H1 (cell line): ENCODE results near the gene RHOU. TPM values are rescaled to one million over a fixed set of nuclear protein-coding genes. Genes with fewer than 3 reads are reported as not detected.

Source experiments
- EZH2 ChIP-seq: fragments of 200-600 bp; sonication (generic); IDR thresholded peaks from 2 replicates; pipeline ENCODE4 v1.7.1; 2012; ENCODE audit warnings: low read depth, mild to moderate bottlenecking, moderate library complexity, low read length, inconsistent platforms; ENCODE audit not compliant: severe bottlenecking
- RXRA ChIP-seq: IDR thresholded peaks from 2 replicates; pipeline ENCODE4 v1.6.1; 2011; ENCODE audit warnings: low read depth, mild to moderate bottlenecking, low read length, moderate library complexity; ENCODE audit not compliant: insufficient read depth
- SAP30 ChIP-seq: fragments of 300-600 bp; sonication (generic); IDR thresholded peaks from 2 replicates; pipeline ENCODE4 v1.7.1; 2012; ENCODE audit warnings: low read length, moderate library complexity, mild to moderate bottlenecking, inconsistent platforms; ENCODE audit not compliant: insufficient read depth, insufficient replicate concordance
- polyA plus RNA-seq, 7 experiments: library from polyadenylated mRNA; depleted of rRNA in 3 of 7; stranded (reverse) in 5 of 7; unstranded in 2 of 7; fragments of >200 nt in 5 of 7; fragments of 200-250 nt in 2 of 7; gene quantifications; 1 replicate in 5 of 7; 2 replicates in 1 of 7; 4 replicates in 1 of 7; pipeline versions ENCODE4 v1.2.1 to v1.2.3, GENCODE V29; 2011 to 2013; ENCODE audit warnings: missing spikeins in 2 of 7, mixed read lengths in 2 of 7
- total RNA-seq: library from RNA; stranded (reverse); fragmentation: NEBNext Ultra II Directional; extraction: Animal tissue kit (Norgen Biotek cat#: 25700); gene quantifications from 2 replicates; pipeline ENCODE4 v1.2.1, GENCODE V29; 2021

RHOU gene
- total and polyA plus RNA-seq, 2 of the 8 experiments (the other 6 are each of a cell fraction or from before 2014, with no cell fraction given) = 3.0 to 3.4 TPM

GRCh38 chr1:228744918-228745317 lies 9.6 kb downstream of the RHOU start (continued):
- TF ChIP-seq EZH2 (no peak), SAP30 (no peak), RXRA (no peak)
